UCSD-AML1 (cell line): ENCODE measurements around the gene SLC49A4.

Experiments used
- DNase-seq: peaks from one replicate; lab custom pipeline; 2025; ENCODE audit not compliant: unreplicated experiment; lab: John Stamatoyannopoulos, UW

The SLC49A4 gene

DNA sequence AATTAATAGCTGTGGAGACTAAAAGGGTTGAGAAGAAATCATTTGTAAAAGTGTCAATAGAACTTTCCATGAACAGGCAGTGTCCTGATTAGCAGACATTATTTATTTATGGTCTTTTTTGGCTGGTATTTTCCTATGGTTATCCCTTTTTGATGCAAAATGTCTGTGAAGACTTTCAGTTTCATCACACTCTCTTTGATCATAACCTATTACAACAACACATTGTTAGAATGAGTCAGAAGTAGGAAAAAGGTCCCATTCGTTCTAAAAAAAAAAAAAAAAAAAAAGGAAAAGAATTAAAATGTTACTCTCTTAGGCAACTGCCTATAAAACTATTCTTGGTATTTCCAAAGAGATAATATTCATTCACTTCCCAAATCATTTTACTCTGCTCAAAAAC, 62.1 kb downstream of the SLC49A4 start:
- no peak for DNase-seq

- DNase-seq = no peak
Observed at GRCh38 chr3:122858373-122858772, 63.5 kb downstream of the SLC49A4 start.

- DNase-seq = no peak
Observed at GRCh38 chr3:122859021-122859805, 64.3 kb downstream of the SLC49A4 start.

DNA sequence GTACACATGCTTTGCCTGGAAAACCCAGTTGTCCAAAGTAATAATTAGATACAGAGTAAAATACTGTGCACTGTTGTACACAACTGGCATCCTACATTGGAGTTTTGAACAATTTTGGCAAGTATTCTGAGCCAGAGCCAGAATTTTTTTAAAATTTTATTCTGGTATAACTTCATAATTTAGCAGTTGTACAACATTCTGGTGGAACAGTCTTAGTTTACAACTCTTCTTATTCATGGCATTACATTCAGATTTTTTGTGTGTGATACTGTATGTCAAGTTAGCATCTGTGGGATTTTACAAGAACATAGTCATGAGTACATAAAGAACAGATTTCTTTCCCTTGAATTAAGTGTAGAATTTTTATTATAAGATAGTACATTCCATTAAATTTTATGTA, 67.5 kb downstream of the SLC49A4 start:
- no peak for DNase-seq

DNA sequence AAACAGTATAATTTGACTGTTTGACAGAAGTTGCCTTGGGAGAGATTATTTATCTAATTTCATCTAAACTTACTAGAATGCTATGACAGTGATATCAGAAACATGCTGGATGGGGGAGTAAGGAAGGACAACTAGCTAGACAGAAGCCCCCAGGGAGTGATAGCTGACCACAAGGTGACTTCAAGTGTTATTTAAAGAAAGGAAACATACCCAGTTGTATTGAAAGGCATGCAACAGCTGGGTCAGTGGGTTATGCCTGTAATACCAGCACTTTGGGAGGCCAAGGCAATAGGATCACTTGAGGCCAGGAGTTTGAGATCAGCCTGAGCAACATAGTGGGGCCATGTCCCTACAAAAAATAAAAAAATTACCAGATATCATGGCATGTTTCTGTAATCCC, 69.6 kb downstream of the SLC49A4 start:
- no peak for DNase-seq

GRCh38 chr3:122868322-122868721, 73.5 kb downstream of the SLC49A4 start:
- DNase-seq = no peak

DNA sequence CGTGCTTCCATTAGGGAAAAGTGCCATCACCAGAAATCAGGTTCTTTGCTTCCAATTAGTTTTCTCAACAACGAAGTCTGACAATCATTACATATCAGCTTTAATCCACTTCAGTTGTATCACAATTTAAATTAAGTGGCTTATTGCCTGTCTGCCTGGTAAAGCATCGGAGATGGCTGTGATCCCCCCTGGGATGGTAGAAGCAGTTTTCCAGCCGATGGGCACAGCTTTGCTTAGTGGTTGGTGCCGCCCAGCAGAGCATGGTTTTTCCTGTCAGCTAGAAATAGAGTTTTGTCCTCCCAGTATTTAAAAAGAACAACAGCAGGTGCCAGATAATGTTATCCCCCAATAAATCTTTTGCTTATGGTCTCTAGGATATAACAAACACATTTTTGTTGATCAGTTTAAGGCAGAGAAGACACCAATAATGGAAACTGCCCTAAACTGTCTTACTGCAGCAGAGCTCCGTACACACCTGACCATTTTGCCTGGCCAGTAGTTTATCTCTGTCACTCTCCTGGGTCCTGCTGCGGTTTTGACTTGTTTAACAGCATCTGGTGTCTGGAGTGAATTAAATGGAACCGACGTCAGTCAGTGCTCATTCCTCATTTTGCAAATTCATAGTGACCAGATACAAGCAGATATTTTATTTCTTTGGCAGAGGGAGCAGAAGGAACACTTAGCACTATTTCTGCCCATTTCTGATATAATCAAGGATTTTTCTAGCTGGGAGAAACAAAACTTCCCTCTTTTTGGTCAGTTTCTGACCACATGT, 79.1 kb downstream of the SLC49A4 start:
- DNase-seq = no peak

DNA sequence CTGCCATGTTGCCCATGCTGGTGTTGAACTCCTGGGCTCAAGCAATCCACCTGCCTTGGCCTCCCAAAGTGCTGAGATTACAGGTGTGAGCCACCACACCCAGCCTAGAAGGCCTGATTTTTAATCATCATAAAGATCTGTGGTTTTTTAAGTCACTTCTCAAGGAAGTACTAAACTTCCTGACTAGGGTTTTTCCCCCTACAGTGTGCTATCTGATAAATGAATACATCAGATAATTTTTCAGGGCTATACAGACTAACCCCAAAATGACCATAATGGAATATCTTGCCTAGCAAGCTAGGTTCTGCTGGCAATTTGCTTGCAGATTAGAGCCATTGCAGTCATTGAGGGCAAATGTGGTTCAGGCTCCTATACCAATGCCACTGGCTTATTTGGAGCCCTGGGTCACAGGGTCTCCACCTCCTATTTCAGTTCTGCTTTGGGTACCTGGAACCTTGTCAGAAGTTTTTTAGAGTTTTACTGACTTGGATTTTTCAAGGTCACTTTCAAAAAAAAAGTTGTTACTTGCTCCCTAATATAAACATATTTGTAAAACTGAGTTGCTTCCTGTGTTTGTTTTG, 80.8 kb downstream of the SLC49A4 start:
- no peak for DNase-seq

DNA sequence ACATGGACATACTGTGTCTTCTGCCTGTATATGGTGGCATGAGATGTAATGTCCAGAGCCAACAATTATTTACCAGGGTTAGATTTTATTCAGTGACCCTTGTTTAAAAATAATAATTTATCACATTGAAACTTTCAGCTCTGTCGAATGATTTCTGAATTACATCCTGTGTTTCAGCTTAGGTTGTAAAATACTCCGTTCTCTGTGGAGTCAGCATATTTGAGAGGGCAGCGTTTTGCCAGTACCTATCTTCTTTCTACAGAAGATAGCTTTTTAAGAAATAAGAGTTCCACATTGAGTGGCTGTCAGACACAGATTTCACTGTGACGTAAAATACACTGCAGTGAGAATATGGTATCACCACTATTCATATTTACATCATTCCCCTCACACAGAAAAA, 85.3 kb downstream of the SLC49A4 start:
- DNase-seq = no peak

- no peak for DNase-seq
Observed at GRCh38 chr3:122880624-122881023, 85.8 kb downstream of the SLC49A4 start.

- DNase-seq = no peak
Observed at GRCh38 chr3:122882361-122882947, 87.6 kb downstream of the SLC49A4 start.

- no peak for DNase-seq
Observed at GRCh38 chr3:122886251-122886650, 91.4 kb downstream of the SLC49A4 start.

GRCh38 chr3:122886946-122887345, 92.1 kb downstream of the SLC49A4 start:
- peak; percentile 18 for DNase-seq

DNA sequence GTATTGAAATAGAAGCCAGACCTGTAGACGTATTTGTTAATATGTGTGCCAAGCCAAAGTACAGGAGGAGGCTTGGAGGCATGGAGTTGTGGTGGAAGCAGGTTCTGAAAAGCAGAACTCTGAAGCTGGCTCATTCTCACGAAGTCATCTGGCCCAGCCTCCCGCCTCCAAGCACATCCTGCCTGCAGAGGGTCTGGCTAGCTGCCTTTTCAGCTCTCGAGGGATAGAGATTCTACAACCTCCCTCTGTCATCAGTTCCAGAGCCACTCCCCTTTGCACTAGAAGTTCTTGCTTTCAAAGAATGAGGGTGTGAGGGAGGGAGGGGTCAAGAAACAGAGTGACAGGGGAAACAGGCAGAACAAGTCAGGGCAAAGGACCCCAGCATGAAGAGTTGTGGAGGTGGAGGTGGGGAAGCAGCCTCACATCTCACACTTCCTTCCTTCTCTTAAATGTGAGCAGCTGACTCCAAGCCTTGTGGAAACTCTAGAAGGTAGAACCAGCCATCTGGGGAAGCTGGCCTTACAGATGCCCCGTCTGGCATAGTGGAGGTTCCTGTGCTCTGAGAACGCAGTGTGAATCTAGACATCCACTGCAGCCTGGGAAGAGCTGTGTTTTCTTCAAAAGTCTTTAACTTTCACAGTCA, 95.3 kb downstream of the SLC49A4 start:
- peak; percentile 76 for DNase-seq

DNA sequence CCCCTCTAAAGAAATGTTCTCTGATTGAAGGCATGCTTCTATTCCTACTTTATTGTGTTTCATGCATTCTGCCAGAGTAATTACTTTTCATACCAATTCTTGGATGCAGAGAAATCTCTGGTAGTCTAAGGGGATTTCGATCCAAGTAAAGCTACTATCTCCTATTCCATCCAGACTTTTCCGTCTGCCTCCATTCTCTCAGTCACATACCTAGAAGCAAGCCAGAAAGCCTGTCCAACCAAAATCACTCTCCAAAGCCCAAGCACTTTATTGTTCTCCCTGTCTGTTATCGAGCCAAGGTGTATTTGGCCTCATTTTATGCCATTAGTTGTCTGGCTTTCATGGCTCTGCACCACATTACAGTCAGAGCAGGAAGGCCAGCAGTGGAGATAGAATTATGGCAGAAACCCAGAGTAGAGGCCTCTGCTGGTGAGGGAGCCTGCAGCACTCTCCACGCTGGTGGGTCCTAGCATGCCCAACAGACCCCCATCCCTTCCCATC, 95.9 kb downstream of the SLC49A4 start:
- DNase-seq = no peak

GRCh38 chr3:122892118-122892960, 97.5 kb downstream of the SLC49A4 start:
- DNase-seq = no peak

- no peak for DNase-seq
Observed at GRCh38 chr3:122893282-122893681, 98.4 kb downstream of the SLC49A4 start.

- DNase-seq = no peak
Observed at GRCh38 chr3:122893754-122894668, 99.1 kb downstream of the SLC49A4 start.

- DNase-seq = no peak
Observed at GRCh38 chr3:122898298-122898697, 103.4 kb downstream of the SLC49A4 start.
